HG03521 (cell line): Measurements from ENCODE around the gene RHPN2.
"Not testable (repeated sequence)": the region's sequence is repeated elsewhere in the genome, so short reads cannot be mapped to it uniquely, and the experiment has no call there.

Experiments used
- ATAC-seq: cut with Tn5 transposase; IDR thresholded peaks from one replicate; pipeline ENCODE4 v1.9.1; 2021; ENCODE audit warnings: mild to moderate bottlenecking, moderate library complexity; ENCODE audit not compliant: unreplicated experiment

RHPN2 gene

DNA sequence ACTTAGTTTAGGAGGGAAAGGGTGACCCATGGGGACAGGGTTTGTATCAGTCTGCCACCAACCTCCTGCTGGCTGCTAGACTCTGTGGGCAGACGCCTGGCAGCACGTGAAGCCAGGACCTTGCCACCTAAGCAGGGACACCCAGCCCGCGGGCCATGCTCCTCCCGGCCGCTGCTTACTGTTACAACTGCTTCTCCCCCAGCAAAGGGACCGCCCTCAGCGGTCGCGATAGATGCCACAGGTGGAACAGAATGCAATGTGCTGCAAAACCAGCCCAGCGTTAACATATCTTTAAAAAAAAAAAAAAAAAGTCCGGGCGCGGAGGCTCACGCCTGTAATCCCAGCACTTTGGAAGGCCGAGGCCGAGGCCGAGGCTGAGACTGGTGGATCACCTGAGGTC is 1.9 kb upstream of the RHPN2 start:
- no peak for ATAC-seq

- no peak for ATAC-seq
These were observed 263 bp downstream of the RHPN2 start for GRCh38 chr19:33064458-33064791.

GRCh38 chr19:33063753-33064457 is 783 bp downstream of the RHPN2 start:
- ATAC-seq, result no peak

DNA sequence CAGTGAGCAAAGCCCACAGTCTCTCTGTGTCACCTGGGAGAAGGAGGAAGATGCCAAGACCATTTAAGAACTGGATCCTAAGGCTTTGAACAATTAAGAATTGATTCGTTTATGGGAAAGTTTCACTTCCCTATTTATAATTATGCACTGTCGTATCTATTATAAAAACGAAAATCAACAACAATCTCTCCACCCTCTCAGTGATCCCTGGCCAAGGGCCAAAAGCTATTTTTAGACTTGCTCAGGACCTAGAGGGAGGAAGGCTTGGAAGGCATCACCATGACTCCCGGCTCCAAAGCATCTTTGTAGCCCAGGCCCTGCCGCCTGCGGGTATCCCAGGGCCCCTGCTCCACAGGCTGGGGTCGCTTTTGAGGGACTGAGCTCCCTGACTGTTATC is 1.3 kb downstream of the RHPN2 start:
- ATAC-seq, result no peak

DNA sequence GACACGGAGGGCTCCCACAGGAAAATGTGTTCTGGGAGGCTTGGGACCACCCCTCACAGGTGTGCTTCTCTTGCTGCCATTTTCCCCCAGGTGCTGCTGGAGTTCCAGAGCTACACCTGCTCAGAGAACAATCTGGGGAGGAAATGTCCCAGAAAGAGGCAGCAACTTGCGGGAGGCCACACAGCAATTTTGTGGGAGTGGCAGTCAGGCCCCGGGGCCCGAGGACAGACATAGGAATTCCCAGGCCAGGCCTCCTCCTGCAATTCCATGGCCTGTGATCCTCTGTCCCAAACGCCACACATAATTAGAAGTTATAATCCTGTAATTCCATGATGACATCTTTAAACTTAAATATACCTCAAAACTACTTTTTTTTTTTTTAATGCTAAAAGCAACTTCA is 1.8 kb downstream of the RHPN2 start:
- ATAC-seq, result no peak

GRCh38 chr19:33060586-33060985 is 4.1 kb downstream of the RHPN2 start:
- no peak for ATAC-seq

- ATAC-seq, result no peak
These were observed 9.0 kb downstream of the RHPN2 start for GRCh38 chr19:33055718-33056117.

- ATAC-seq, result no peak
These were observed 10.1 kb downstream of the RHPN2 start for GRCh38 chr19:33054623-33055022.

DNA sequence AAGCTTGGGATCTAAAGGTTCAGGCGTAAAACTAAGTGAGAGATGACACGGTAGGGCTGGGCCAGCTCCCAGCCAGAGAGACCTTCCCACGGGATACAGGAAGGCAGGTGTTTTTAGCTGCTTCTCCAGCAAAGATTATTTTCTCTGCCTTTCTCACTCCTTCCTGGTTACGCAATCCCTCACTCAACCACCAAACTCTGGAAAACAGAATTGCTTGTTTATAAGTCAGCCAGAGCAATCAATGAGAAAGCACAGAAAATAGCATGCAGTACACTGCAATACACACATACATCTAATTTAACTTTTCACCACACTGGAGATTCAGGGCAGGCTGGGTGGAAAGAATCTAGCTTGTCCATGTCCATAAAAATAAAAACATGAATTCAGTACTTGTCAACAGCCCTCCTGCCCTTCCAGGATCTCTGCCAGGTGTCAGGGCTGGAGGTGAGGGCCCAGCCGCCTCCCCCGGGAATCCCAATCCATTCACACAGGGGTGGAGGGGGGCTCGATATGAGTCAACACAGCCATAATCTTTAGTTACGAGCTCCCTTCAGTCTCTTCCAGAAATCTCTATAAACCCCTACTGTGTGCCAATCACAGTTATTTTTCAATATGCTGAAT is 12.2 kb downstream of the RHPN2 start:
- ATAC-seq, result no peak

GRCh38 chr19:33050110-33050509 is 14.6 kb downstream of the RHPN2 start:
- ATAC-seq, result no peak

DNA sequence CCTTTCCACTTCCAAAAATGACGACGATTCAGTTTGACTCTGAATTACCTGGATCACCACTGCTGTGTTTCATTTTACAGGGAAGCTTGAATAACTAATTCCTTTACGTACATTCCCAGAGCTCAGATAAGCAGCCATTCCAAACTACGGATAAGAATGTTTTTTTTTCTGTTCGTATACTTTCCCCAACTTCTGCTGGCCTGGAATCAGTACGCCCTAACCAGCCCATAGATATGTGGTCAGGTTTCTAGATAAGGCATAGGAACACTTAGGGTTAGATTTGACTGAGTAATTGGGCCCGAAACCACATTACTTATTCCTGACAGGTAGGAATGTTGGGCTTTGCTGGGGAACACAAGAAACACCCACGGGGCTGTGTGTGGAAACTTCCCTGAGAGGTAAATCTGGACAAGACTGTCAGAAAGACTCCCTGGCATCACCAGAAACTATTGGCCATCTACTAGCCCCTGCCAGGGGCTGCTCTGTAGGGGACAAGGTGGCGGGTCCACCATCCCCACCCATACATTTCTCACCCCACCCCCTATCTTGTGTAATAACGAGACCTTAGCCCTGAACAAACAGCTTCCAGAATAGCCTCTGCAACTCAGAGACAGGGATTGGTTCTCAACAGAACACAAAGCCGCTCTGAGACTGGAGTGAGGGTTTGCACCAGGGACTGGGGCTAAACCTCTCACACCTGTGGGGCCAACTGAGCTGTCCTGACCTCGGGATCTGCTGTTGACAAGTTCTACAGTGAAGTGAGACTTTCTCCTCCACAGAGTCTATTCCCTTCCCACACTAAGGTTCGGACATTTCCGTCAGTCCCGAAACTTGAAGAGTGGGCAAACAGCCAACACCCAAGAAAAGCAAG is 15.6 kb downstream of the RHPN2 start:
- ATAC-seq, result no peak

DNA sequence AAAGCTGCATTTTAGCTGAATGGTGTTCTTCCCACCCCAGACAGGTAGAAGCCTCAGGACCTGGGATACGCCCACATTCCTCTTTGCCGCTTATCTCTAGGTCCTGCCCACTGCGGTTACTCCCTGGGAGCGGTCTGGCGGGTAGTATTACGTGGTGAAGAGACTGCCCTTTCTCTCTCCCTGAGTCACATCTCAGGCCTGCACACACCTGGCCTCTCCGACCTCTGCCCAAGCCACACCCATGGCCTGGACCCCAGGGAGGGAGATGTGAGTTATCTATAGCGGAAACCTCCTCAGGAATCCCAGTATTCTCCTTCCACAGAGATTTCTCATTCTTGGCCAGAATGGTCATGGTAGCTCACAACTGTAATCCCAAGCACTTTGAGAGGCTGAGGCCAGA is 17.3 kb downstream of the RHPN2 start:
- no peak for ATAC-seq

DNA sequence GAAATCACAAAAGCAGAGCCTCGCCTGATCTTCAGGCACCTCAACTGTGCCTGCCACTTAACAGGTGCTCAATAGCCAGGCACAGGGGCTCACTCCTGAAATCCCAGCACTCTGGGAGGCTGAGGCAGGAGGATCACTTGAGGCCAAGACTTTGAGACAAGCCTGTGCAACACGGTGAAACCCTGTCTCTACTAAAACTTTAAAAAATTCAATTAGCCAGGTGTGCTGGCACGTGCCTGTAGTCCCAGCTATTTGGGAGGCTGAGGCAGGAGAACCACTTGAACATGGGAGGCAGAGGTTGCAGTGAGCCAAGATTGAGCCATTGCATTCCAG is 22.9 kb downstream of the RHPN2 start:
- ATAC-seq, result not testable (repeated sequence)

DNA sequence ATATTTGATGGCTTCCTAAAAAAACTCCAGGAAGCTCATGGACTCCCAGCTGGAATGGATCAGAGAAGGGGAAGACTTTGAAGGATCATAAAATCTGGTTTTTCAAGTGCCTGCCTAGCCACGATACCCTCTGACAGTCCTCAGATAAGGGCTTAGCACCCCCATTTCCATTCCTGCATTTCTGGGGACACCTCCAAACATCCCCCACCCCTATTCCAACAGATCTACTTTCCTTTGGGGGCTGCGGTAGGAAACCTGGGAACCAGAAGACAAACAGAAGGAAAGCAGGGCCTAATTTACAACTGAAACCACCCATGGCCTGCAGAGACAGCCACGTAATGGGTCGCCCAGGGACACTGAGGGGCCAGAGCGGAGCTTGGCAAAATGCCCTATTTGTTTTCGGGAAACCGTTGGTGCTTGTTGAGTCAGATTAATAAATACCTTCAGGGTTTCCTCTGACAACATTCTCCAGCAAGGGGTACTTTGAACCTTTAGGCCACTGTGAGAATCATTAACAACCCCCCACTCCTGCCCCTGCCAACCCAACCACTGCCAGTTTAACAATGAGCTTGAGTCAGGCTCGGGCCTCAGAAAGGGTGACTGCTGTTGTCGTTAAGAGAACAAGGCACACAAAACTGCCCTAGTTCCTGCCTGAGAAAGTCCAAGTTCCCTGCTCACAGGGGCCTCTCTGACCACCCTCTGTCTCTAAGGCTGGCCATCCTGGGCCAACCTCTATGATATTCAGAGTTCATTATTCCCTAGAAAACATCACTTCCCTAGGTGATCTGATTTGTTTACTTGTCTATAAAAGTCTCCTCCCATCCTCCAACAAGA is 23.5 kb downstream of the RHPN2 start:
- no peak for ATAC-seq

DNA sequence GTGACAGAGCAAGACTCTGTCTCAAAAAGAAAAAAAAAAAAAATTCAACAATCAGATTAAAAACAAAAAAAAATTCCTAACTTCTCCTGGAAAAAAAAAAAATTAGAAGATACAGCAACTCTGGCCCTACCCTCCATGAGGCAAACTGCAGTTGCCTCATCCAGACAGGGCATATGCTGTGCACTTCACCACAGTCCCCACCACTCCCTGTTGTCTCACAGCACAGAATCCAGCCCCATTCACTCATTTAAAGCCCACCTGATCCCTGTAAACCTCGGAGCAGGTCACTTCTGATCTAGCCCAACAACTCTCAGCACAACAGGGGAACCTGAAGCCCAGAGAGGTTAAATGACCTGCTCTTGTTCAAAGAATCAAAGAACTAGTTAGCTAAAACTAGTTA is 24.9 kb downstream of the RHPN2 start:
- no peak for ATAC-seq

DNA sequence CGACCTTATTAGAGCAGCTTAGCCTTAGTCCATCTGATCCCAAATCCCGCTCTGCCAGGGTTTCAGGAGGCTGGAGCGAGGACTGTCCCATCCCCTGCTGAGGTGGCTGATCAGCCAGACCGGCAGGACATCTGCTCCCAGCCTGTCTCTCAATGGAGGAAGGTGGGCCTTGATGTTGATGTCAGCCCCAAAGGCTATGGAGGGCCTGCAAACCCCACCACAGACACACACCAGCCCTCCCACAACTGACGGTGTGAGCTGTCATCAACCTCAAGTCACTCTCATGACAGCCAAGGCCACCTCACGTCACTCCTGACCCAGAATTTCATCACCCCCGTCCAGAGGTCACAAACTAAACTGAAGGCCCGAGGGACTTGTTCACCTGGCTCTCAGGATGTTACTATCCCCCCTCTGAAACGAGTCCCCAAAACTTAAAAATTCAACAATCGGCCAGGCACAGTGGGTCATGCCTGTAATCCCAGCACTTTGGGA is 25.5 kb downstream of the RHPN2 start:
- no peak for ATAC-seq

GRCh38 chr19:33037168-33038025 is 27.3 kb downstream of the RHPN2 start:
- ATAC-seq, result not testable (repeated sequence)

- ATAC-seq, result not testable (repeated sequence)
These were observed 28.1 kb downstream of the RHPN2 start for GRCh38 chr19:33036370-33037167.

- no peak for ATAC-seq
These were observed 29.2 kb downstream of the RHPN2 start for GRCh38 chr19:33035461-33035860.
